Uterus (tissue), 2 donors: ENCODE data around the gene FGFR2.

Experiments used
- CTCF ChIP-seq, 4 experiments: fragments of 200-600 bp in 2 of 4; fragments of 450-650 bp in 2 of 4; sonication (generic) in 2 of 4; IDR thresholded peaks; one replicate each; pipeline ENCODE4 v1.5.1; 2016 to 2019; ENCODE audit warnings: antibody characterized with exemption in 4 of 4, mild to moderate bottlenecking in 2 of 4, moderate library complexity in 1 of 4
- POLR2A ChIP-seq, 2 donors: fragments of 450-650 bp; IDR thresholded peaks; one replicate each; pipeline ENCODE4 v1.6.1; 2016; ENCODE audit warnings: antibody characterized with exemption in 2 of 2, mild to moderate bottlenecking in 1 of 2, moderate library complexity in 1 of 2

DNA sequence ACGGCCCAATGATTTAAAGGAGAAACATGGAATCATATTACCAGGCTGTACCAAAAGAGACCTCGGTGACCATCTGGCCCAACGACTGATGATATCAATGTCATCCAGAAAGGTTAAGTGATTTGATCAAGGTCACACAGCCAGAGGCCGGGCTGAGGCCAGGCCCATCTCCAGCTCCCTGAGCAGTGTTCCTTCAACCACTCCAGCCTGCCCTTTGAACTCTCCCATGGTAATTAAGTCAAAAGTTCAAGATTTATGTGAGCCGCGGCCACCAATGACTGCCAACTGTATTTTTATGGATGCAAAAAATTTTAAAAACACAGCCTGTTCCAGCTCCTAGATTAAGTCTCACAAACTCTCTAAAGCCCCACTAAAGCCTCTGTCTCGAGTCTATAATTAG is 41.8 kb downstream of the FGFR2 start:
- TF ChIP-seq CTCF (IDR thresholded peaks at IDR 0.05), result no peak
- TF ChIP-seq POLR2A (IDR thresholded peaks at IDR 0.05), result no peak
